H1 (cell line): ENCODE measurements around the gene GOLPH3L. TPM values are rescaled to one million over a fixed set of nuclear protein-coding genes. Genes with fewer than 3 reads are reported as not detected.
"Not testable (repeated sequence)": the region's sequence is repeated elsewhere in the genome, so short reads cannot be mapped to it uniquely, and the experiment has no call there.

Experiments used
- CTCF ChIA-PET: fragments of 300-600 bp; sonication (Branson Sonifier 250); formaldehyde crosslinking; loops from one replicate; lab custom pipeline; 2021; ENCODE audit not compliant: partially characterized antibody; lab: Charles Lee
- POLR2A ChIA-PET: fragments of 300-600 bp; sonication (Branson Sonifier 250); formaldehyde crosslinking; loops from one replicate; lab custom pipeline; 2021; ENCODE audit warnings: inconsistent platforms; ENCODE audit not compliant: partially characterized antibody; lab: Charles Lee
- DNase-seq, 2 experiments: peaks; one replicate each; pipeline versions ENCODE4 v3.0.0 to v3.0.0-alpha.2; 2010 to 2022; ENCODE audit warnings: low spot score in 2 of 2, low read depth in 1 of 2, mixed read lengths in 1 of 2
- FAIRE-seq: peaks from 2 replicates; lab custom pipeline; 2011; peaks lifted over from hg19 to GRCh38; lab: Jason Lieb, UNC
- H2AFZ ChIP-seq: 2 replicates; pipeline ENCODE4 v1.8.1; 2012; ENCODE audit warnings: low read length, inconsistent platforms
- H2AK5ac ChIP-seq: 2 replicates; pipeline ENCODE4 v1.6.1; 2013; ENCODE audit warnings: low read depth, low read length
- H2BK120ac ChIP-seq: replicated peaks from 2 replicates; pipeline ENCODE3; 2013; ENCODE audit warnings: low read depth, low read length, inconsistent platforms
- H2BK12ac ChIP-seq: 2 replicates; pipeline ENCODE4 v1.6.1; 2013; ENCODE audit warnings: low read depth, low read length
- H2BK15ac ChIP-seq: 2 replicates; pipeline ENCODE4 v1.6.1; 2013; ENCODE audit warnings: low read length
- H2BK20ac ChIP-seq: 2 replicates; pipeline ENCODE4 v1.6.1; 2013; ENCODE audit warnings: low read length
- H2BK5ac ChIP-seq: 2 replicates; pipeline ENCODE4 v1.6.1; 2013; ENCODE audit warnings: low read depth, low read length
- H3K14ac ChIP-seq: 2 replicates; pipeline ENCODE4 v1.6.1; 2013; ENCODE audit warnings: inconsistent platforms; ENCODE audit not compliant: insufficient read length
- H3K18ac ChIP-seq: 2 replicates; pipeline ENCODE4 v1.6.1; 2013; ENCODE audit warnings: low read length; ENCODE audit errors: extremely low read depth
- H3K23ac ChIP-seq: 2 replicates; pipeline ENCODE4 v1.6.1; 2013; ENCODE audit warnings: inconsistent platforms; ENCODE audit not compliant: insufficient read length
- H3K23me2 ChIP-seq: 2 replicates; pipeline ENCODE4 v1.6.1; 2013; ENCODE audit warnings: low read depth, low read length
- H3K27ac ChIP-seq: 2 replicates; pipeline ENCODE4 v1.6.1; 2011; ENCODE audit warnings: low read depth, low read length, inconsistent platforms
- H3K27me3 ChIP-seq, 4 experiments: replicated peaks in 1 of 4; 1 replicate in 1 of 4; 2 replicates in 3 of 4; pipeline versions ENCODE4 v1.6.1 to v1.8.1; 2011 to 2013; ENCODE audit warnings: low read length in 3 of 4, mild to moderate bottlenecking in 3 of 4, inconsistent platforms in 2 of 4, mixed read lengths in 2 of 4, moderate library complexity in 1 of 4; ENCODE audit not compliant: control insufficient read depth in 3 of 4, insufficient read depth in 3 of 4; ENCODE audit errors: extremely low read depth in 1 of 4
- H3K36me3 ChIP-seq, 4 experiments: 2 replicates each; pipeline versions ENCODE4 v1.6.1 to v1.8.1; 2011 to 2013; ENCODE audit warnings: mild to moderate bottlenecking in 4 of 4, low read length in 3 of 4, moderate library complexity in 2 of 4, control low read depth in 1 of 4, inconsistent platforms in 1 of 4; ENCODE audit not compliant: insufficient read depth in 4 of 4, control insufficient read depth in 2 of 4
- H3K4ac ChIP-seq: replicated peaks from 2 replicates; pipeline ENCODE3; 2013; ENCODE audit warnings: low read length, low read depth, mixed read lengths, inconsistent platforms; ENCODE audit not compliant: insufficient read length
- H3K4me1 ChIP-seq, 4 experiments: replicated peaks in 1 of 4; 1 replicate in 1 of 4; 2 replicates in 3 of 4; pipeline versions ENCODE4 v1.6.1 to v1.8.1; 2011 to 2013; ENCODE audit warnings: low read length in 3 of 4, inconsistent platforms in 2 of 4, mixed read lengths in 1 of 4; ENCODE audit not compliant: insufficient read depth in 4 of 4, control insufficient read depth in 3 of 4
- H3K4me2 ChIP-seq, 2 experiments: 2 replicates each; pipeline versions ENCODE4 v1.6.1 to v1.8.1; 2011 to 2013; ENCODE audit warnings: low read depth in 2 of 2, low read length in 2 of 2, control low read depth in 1 of 2, inconsistent platforms in 1 of 2, mild to moderate bottlenecking in 1 of 2; ENCODE audit not compliant: insufficient read depth in 1 of 2
- H3K4me3 ChIP-seq, 4 experiments: fragments of 200-600, 300-600 bp in 1 of 4; sonication (generic), shearing (Covaris generic), sonication (Bioruptor Twin) in 1 of 4; 2 replicates each; pipeline versions ENCODE4 v1.5.1 to v1.8.1; 2011 to 2016; ENCODE audit warnings: low read length in 4 of 4, low read depth in 3 of 4, control low read depth in 2 of 4, inconsistent platforms in 2 of 4, mild to moderate bottlenecking in 2 of 4, mixed read lengths in 1 of 4, moderate library complexity in 1 of 4; ENCODE audit not compliant: insufficient read depth in 2 of 4; ENCODE audit errors: extremely low read depth in 1 of 4
- H3K56ac ChIP-seq: replicated peaks from 2 replicates; pipeline ENCODE3; 2013; ENCODE audit warnings: low read depth, mild to moderate bottlenecking, mixed read lengths, low read length, inconsistent platforms; ENCODE audit not compliant: insufficient read length
- H3K79me1 ChIP-seq: 2 replicates; pipeline ENCODE4 v1.6.1; 2013; ENCODE audit warnings: low read depth, low read length, control low read depth
- H3K79me2 ChIP-seq, 2 experiments: 2 replicates each; pipeline versions ENCODE4 v1.6.1 to v1.8.1; 2012 to 2013; ENCODE audit warnings: low read length in 2 of 2, mild to moderate bottlenecking in 2 of 2, inconsistent platforms in 1 of 2; ENCODE audit not compliant: insufficient read depth in 2 of 2, control insufficient read depth in 1 of 2
- H3K9ac ChIP-seq, 4 experiments: replicated peaks in 1 of 4; 1 replicate in 1 of 4; 2 replicates in 3 of 4; pipeline versions ENCODE4 v1.6.1 to v1.8.1; 2011 to 2013; ENCODE audit warnings: low read depth in 3 of 4, low read length in 3 of 4, control low read depth in 2 of 4, mild to moderate bottlenecking in 2 of 4, moderate library complexity in 2 of 4, inconsistent platforms in 1 of 4; ENCODE audit errors: extremely low read depth in 1 of 4
- H3K9me3 ChIP-seq, 2 experiments: 2 replicates each; pipeline versions ENCODE4 v1.6.1 to v1.8.1; 2012 to 2013; ENCODE audit warnings: mild to moderate bottlenecking in 2 of 2, moderate library complexity in 2 of 2, control low read depth in 1 of 2, inconsistent platforms in 1 of 2, low read depth in 1 of 2, low read length in 1 of 2, mixed read lengths in 1 of 2; ENCODE audit not compliant: insufficient read depth in 2 of 2
- H4K20me1 ChIP-seq, 2 experiments: replicated peaks in 1 of 2; 2 replicates each; pipeline versions ENCODE3 to v1.8.1; 2011 to 2013; ENCODE audit warnings: inconsistent platforms in 2 of 2, low read length in 2 of 2, mild to moderate bottlenecking in 1 of 2; ENCODE audit not compliant: insufficient read depth in 2 of 2, control insufficient read depth in 1 of 2
- H4K5ac ChIP-seq: 2 replicates; pipeline ENCODE4 v1.6.1; 2013; ENCODE audit warnings: low read length, low read depth, mixed read lengths, inconsistent platforms; ENCODE audit not compliant: insufficient read length
- H4K8ac ChIP-seq: 2 replicates; pipeline ENCODE4 v1.8.0; 2013; ENCODE audit warnings: mild to moderate bottlenecking, moderate library complexity, low read length, inconsistent platforms; ENCODE audit not compliant: insufficient read depth; ENCODE audit errors: extremely low read depth
- H4K91ac ChIP-seq: replicated peaks from 2 replicates; pipeline ENCODE3; 2013; ENCODE audit warnings: low read length, mixed read lengths, inconsistent platforms; ENCODE audit not compliant: insufficient read length
- WGBS, 2 experiments: shearing (Covaris generic) in 1 of 2; methylation state at CpG; one replicate each; pipeline versions ENCODE4 v1.1.6 to v1.1.7; 2013 to 2015; ENCODE audit warnings: low lambda C conversion rate in 2 of 2, mixed read lengths in 2 of 2, inconsistent platforms in 1 of 2, low coverage in 1 of 2, missing lambda C conversion rate in 1 of 2; ENCODE audit not compliant: insufficient replicate concordance in 2 of 2, insufficient coverage in 1 of 2, insufficient read length in 1 of 2; ENCODE audit errors: extremely low coverage in 1 of 2, missing lambda C conversion rate in 1 of 2; 5-methylcytosine and 5-hydroxymethylcytosine counted together
- polyA plus RNA-seq, 7 experiments: library from polyadenylated mRNA; depleted of rRNA in 3 of 7; stranded (reverse) in 5 of 7; unstranded in 2 of 7; fragments of >200 nt in 5 of 7; fragments of 200-250 nt in 2 of 7; gene quantifications; 1 replicate in 5 of 7; 2 replicates in 1 of 7; 4 replicates in 1 of 7; pipeline versions ENCODE4 v1.2.1 to v1.2.3, GENCODE V29; 2011 to 2013; ENCODE audit warnings: missing spikeins in 2 of 7, mixed read lengths in 2 of 7
- total RNA-seq: library from RNA; stranded (reverse); fragmentation: NEBNext Ultra II Directional; extraction: Animal tissue kit (Norgen Biotek cat#: 25700); gene quantifications from 2 replicates; pipeline ENCODE4 v1.2.1, GENCODE V29; 2021

The GOLPH3L gene
- total and polyA plus RNA-seq, 2 of the 8 experiments (the other 6 are each of a cell fraction or from before 2014, with no cell fraction given): 13.3 to 40.8 TPM

- POLR2A ChIA-PET: interaction anchor here (1.2 to 43.5 kb wide), 5 partner anchors 12 to 36 kb away, joined by 3 to 1380 read pairs (median 12); partner anchors contain the start of genes ADAMTSL4, ENSA and MCL1
- H2BK120ac ChIP-seq, H2AFZ ChIP-seq, H3K14ac ChIP-seq, H2BK20ac ChIP-seq, H4K8ac ChIP-seq, FAIRE-seq, H3K36me3 ChIP-seq, H2BK15ac ChIP-seq, H3K4me3 ChIP-seq, DNase-seq, H3K79me2 ChIP-seq, H2BK12ac ChIP-seq, H3K4ac ChIP-seq, H4K5ac ChIP-seq, H4K91ac ChIP-seq, H4K20me1 ChIP-seq, H3K56ac ChIP-seq, H3K27me3 ChIP-seq, H3K9ac ChIP-seq, H3K79me1 ChIP-seq, H3K23me2 ChIP-seq, H3K27ac ChIP-seq, H3K23ac ChIP-seq, H3K9me3 ChIP-seq, H3K18ac ChIP-seq, H2AK5ac ChIP-seq: not testable (repeated sequence)
- Histone ChIP-seq H3K4me1 (peaks cover 5 to 18% (median 11%) of the 10 kb centered on the region in 4 experiments; a peak in 6 of 7 replicates), H2BK5ac (peak overlapping the region; percentile 1; the same call in 1 of the 2 replicates), H3K4me2 (peak overlapping the region in 1 of 2 experiments; percentile 41; a peak in 1 of 4 replicates)
- CTCF ChIA-PET: interaction anchor here (0.6 to 6.9 kb wide), 4 partner anchors 8 to 45 kb away, joined by 3 to 50 read pairs (median 4); no protein-coding TSS in a partner anchor
- 83% methylated on average over 3 of the region's 3 CpGs; no CpG with 5 or more reads in 1 of the 2 experiments for WGBS, 2 experiments
These were observed 91.6 kb downstream of the GOLPH3L start for GRCh38 chr1:150605451-150605731.
